RPMI7951 (cell line): ENCODE data around the gene LHFPL6. TPM values are rescaled to one million over a fixed set of nuclear protein-coding genes. Genes with fewer than 3 reads are reported as not detected.

Experiments used
- DNase-seq: peaks from one replicate; pipeline ENCODE4 v3.0.0-alpha.2; 2012; ENCODE audit warnings: low read depth
- total RNA-seq: library from RNA; depleted of rRNA; stranded (reverse); fragments of >200 nt; shearing (Covaris generic); gene quantifications from 2 replicates; pipeline ENCODE4 v1.2.3, GENCODE V29; 2014

The LHFPL6 gene
- total RNA-seq, 1 experiment from 2014 or later: 34.7 TPM

GRCh38 chr13:39590466-39591036 is 12.4 kb downstream of the LHFPL6 start:
- DNase-seq: no peak

DNA sequence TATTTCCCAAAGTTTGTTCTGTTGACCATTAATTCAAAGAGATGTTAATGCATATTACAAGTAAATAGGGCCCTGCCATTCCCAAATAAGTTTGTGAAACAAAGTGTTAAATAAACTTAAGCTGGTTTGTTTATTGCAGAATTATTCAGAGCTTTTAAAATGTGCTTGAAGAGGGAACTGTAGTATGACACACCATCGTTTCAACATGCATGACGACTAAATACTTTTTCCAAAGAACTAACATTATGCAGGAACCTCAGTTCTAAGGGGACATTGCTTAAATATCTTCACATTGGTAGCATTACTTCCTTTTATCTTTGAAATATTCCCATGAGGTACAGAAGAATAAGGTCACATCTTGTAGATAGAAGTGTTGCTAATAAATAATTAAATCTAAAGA is 14.6 kb downstream of the LHFPL6 start:
- no peak for DNase-seq

DNA sequence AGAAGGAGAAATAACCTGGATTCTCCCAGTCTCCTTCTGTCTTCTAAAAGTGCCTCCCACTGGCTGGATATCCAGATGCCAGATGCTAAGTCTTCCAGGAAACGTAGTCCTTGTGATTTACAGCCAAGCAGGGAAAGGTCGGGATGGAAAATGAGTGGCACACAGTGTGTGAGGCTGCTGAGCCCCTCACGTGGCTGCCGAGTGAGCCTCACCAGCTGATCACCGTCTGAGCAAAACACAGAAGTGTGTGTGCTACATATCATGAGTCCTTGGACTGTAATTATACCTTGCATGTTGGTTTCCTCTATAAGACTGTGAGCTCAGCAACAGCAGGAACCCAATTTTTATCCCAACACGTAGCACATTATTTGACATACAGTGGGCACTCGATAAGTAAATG is 15.1 kb downstream of the LHFPL6 start:
- DNase-seq: no peak

DNA sequence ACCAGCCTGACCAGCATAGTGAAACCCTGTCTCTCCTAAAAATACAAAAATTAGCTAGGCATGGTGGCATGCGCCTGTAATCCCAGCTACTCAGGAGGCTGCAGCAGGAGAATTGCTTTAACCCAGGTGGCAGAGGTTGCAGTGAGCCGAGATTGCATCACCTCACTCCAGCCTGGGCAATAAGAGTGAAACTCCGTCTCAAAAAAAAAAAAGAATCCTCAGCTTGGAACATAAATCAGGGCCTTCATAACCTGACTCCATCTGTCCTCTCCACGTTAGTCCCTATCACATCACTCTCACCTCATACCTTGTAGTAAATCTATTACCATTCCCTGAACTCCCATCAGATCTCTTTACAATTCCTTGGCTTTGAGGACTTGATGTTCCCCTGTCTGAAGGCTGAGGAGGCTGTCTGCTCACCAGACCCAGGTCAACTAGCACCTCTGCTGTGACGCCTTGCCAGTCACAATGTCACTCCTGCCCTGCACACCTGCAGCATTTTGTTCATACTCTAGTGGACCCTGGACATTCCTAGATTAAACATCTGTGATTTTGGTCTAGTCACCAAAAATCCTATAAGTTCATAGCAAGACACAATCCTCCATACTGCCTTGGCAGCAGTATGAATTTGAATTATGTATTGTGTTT is 15.9 kb downstream of the LHFPL6 start:
- no peak for DNase-seq

- no peak for DNase-seq
Measured at GRCh38 chr13:39586151-39586550, 16.8 kb downstream of the LHFPL6 start.

GRCh38 chr13:39585219-39585618 is 17.8 kb downstream of the LHFPL6 start:
- no peak for DNase-seq

GRCh38 chr13:39580881-39581575 is 22.0 kb downstream of the LHFPL6 start:
- no peak for DNase-seq

GRCh38 chr13:39578821-39579291 is 24.1 kb downstream of the LHFPL6 start:
- DNase-seq: no peak

DNA sequence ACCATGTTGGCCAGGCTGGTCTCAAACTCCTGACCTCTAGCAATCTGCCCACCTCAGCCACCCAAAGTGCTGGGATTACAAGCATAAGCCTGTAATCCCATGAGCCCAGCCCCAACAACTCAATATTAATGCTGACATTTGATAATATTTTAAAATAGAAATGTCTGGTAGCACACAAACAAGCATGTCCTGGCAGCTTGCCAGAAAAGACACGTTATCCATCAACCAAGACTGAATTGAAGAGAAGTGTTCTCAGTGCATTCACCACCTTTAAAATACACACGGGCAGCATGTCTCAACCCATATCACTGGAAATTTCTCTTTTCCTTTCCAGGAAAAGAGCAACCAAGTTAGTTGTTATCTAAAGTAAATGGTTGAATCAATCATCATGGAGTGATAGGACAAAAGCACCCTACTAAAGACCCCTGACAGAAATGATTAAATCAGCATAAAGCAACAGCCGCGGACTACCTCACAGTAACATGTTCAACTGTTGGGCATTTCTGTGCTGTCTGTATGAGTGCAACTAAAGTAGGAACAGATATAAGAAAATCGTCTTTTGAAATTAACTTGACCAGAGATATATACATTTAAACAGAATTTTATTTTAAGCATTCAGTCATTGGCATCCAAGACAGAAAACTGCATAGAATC is 25.0 kb downstream of the LHFPL6 start:
- no peak for DNase-seq

GRCh38 chr13:39577203-39577602 is 25.8 kb downstream of the LHFPL6 start:
- DNase-seq: no peak

- no peak for DNase-seq
Measured at GRCh38 chr13:39575641-39576238, 27.3 kb downstream of the LHFPL6 start.

- DNase-seq: no peak
Measured at GRCh38 chr13:39571502-39572092, 31.4 kb downstream of the LHFPL6 start.

- peak; percentile 28 for DNase-seq
Measured at GRCh38 chr13:39567569-39567968, 35.4 kb downstream of the LHFPL6 start.

DNA sequence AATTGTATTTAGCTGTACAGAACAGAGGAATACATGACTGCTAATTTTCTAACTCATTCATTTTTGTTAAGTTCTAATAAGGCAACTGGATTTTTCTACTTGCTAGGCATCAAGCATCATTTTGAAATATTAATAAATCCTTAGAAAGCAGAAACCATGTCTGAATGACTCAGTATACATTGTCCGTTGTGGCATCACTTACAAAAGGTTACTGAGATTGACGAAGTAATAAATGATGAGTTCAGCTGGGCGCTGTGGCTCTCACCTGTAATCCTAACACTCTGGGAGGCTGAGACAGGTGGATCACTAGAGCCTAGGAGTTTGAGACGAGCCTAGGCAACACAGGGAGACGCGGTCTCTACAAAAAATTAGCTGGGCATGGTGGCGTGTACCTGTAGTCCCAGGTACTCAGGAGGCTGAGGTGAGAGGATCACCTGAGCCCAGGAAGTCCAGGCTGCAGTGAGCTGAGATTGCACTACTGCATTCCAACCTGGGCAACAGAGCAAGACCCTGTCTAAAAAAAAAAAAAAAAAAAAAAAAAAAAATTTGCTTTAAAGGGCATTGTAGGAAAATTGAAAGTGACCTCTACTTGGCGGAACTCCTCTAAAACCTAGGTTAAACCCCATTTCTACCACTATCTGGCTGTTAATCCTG is 36.6 kb downstream of the LHFPL6 start:
- no peak for DNase-seq

- peak; percentile 81 for DNase-seq
Measured at GRCh38 chr13:39565036-39565949, 37.7 kb downstream of the LHFPL6 start.

- DNase-seq: no peak
Measured at GRCh38 chr13:39563470-39563735, 39.6 kb downstream of the LHFPL6 start.

GRCh38 chr13:39561971-39562370 is 41.0 kb downstream of the LHFPL6 start:
- peak; percentile 17 for DNase-seq

DNA sequence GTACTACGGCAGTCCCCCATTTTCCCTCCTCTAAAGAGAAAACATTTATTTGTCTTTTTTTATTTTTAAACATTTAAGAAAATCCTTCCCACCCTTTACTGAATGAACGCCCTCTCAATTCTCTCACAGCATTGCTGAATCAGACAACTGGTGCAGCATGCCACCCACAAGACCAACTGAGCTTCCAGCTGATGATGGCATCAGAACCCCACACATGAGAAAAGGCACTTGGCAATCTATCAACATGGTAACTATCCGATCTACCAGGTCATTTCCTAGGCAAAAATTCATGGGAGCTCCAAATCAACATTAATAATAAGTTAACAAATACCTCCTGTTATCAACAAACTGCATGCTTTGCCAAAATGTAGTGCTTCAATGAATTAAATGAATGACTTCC is 43.1 kb downstream of the LHFPL6 start:
- no peak for DNase-seq

DNA sequence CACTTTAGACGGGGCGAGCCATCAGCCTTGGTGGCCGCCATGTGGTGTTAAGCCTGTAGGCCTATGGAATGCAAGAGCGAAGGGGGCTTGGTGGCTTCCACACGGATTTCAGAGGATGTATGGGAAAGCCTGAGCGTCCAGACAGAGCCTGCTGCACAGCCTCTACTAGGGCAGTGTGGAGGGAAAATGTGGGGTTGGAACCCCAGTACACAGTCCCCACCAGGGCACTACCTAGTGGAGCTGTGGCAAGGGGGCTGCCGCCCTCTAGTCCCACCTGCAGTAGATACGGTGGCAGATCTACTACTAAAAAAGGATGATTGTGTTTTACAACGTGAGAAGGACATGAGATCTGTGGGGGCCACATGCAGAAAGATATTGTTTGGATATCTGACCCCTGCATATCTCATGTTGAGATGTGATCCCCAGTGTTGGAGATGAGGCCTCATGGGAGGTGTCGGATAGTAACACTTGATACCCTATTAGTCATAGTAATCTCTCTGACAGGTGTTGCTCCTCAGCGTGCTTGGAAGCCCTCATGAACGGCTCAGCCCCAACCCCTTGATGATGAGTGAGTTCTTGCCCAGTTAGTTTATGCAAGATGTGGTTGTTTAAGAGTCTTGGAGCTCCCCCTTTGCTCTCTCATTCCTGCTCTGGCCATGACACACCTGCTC is 45.6 kb downstream of the LHFPL6 start:
- no peak for DNase-seq

DNA sequence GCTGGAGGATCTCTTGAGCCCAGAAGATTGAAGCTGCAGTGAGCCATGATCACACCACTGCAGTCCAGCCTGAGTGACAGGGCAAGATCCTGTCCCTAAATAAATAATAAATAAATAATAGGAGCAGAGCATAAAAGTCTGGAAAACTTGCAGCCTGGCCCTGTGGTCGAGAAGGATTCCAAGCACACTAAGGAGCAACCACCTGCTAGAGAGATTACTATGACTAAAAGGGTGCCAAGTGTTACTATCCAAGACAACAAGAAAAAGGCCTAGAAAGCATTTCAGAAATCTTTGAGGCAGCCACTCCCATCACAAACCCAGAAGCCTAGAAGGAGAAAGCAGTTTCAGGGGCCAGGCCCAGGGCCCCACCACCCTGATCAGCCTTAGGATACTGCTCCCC is 46.1 kb downstream of the LHFPL6 start:
- no peak for DNase-seq
